HepG2 (cell line): Measurements from ENCODE around the gene SYNJ2. TPM values are rescaled to one million over a fixed set of nuclear protein-coding genes. Genes with fewer than 3 reads are reported as not detected.

Experiments used
- ATF7 ChIP-seq, 2 experiments: fragments of 450-650 bp in 1 of 2; sonication (generic) in 1 of 2; formaldehyde crosslinking in 1 of 2; IDR thresholded peaks; 2 replicates each; pipeline versions ENCODE4 v1.4.0 to v1.6.1; 2016 to 2020; ENCODE audit warnings: antibody characterized with exemption in 1 of 2, mild to moderate bottlenecking in 1 of 2, missing genetic modification reagents in 1 of 2
- CHD2 ChIP-seq: IDR thresholded peaks from 2 replicates; pipeline ENCODE4 v1.6.1; 2011; ENCODE audit warnings: low read depth, low read length, improper control_type of control experiment
- E2F2 ChIP-seq: sonication (generic); formaldehyde crosslinking; IDR thresholded peaks from 2 replicates; pipeline ENCODE4 v1.4.0; 2020; ENCODE audit warnings: missing genetic modification reagents, borderline replicate concordance
- ELF4 ChIP-seq: sonication (generic); formaldehyde crosslinking; IDR thresholded peaks from 2 replicates; pipeline ENCODE4 v1.5.0; 2020; ENCODE audit warnings: missing genetic modification reagents, mild to moderate bottlenecking, moderate library complexity, borderline replicate concordance
- MEIS1 ChIP-seq: sonication (generic); formaldehyde crosslinking; IDR thresholded peaks from 2 replicates; pipeline ENCODE4 v1.9.0; 2021; ENCODE audit warnings: mild to moderate bottlenecking, missing genetic modification reagents, moderate library complexity, borderline replicate concordance
- MYPOP ChIP-seq: sonication (generic); formaldehyde crosslinking; IDR thresholded peaks from 2 replicates; pipeline ENCODE4 v1.8.1; 2023; ENCODE audit warnings: mild to moderate bottlenecking, moderate library complexity, missing genetic modification reagents
- NFE2L2 ChIP-seq: fragments of 150-350 bp; IDR thresholded peaks from 2 replicates; pipeline ENCODE4 v1.6.1; 2014; ENCODE audit warnings: low read length
- RFX3 ChIP-seq: IDR thresholded peaks from 2 replicates; pipeline ENCODE4 v1.6.1; 2016; ENCODE audit warnings: missing biosample characterization, missing genetic modification reagents
- RFX5 ChIP-seq: IDR thresholded peaks from 2 replicates; pipeline ENCODE4 v1.6.1; 2011; ENCODE audit warnings: low read depth, low read length, improper control_type of control experiment
- SIN3A ChIP-seq: IDR thresholded peaks from 2 replicates; pipeline ENCODE4 v1.6.1; 2011; ENCODE audit warnings: low read depth, mild to moderate bottlenecking, control low read depth, low read length, borderline replicate concordance
- SRY ChIP-seq: sonication (generic); formaldehyde crosslinking; IDR thresholded peaks from 2 replicates; pipeline ENCODE4 v1.8.0; 2022; ENCODE audit warnings: mild to moderate bottlenecking, missing genetic modification reagents
- STAT6 ChIP-seq: sonication (generic); formaldehyde crosslinking; IDR thresholded peaks from 2 replicates; pipeline ENCODE4 v1.4.0; 2020; ENCODE audit warnings: missing genetic modification reagents, mild to moderate bottlenecking, borderline replicate concordance
- TEAD2 ChIP-seq: sonication (generic); formaldehyde crosslinking; IDR thresholded peaks from 2 replicates; pipeline ENCODE4 v1.9.0; 2021; ENCODE audit warnings: missing genetic modification reagents
- ZBTB2 ChIP-seq: sonication (generic); formaldehyde crosslinking; IDR thresholded peaks from 2 replicates; pipeline ENCODE4 v1.8.0; 2022; ENCODE audit warnings: low read depth, missing genetic modification reagents
- ZC3H4 ChIP-seq: sonication (generic); formaldehyde crosslinking; IDR thresholded peaks from 2 replicates; pipeline ENCODE4 v1.4.0; 2020; ENCODE audit warnings: missing genetic modification reagents, borderline replicate concordance
- ZFY ChIP-seq: sonication (generic); formaldehyde crosslinking; IDR thresholded peaks from 2 replicates; pipeline ENCODE4 v1.4.0; 2020; ENCODE audit warnings: missing genetic modification reagents
- ZNF530 ChIP-seq: sonication (generic); formaldehyde crosslinking; IDR thresholded peaks from 2 replicates; pipeline ENCODE4 v1.5.0; 2020; ENCODE audit warnings: low read depth, mild to moderate bottlenecking, missing genetic modification reagents
- ZNF572 ChIP-seq: sonication (generic); formaldehyde crosslinking; IDR thresholded peaks from 2 replicates; pipeline ENCODE4 v1.5.1; 2020; ENCODE audit warnings: mild to moderate bottlenecking, missing genetic modification reagents
- ZNF687 ChIP-seq: sonication (generic); formaldehyde crosslinking; IDR thresholded peaks from 2 replicates; pipeline ENCODE4 v1.5.1; 2020; ENCODE audit warnings: mild to moderate bottlenecking, missing genetic modification reagents, moderate library complexity
- ZSCAN31 ChIP-seq: sonication (generic); formaldehyde crosslinking; IDR thresholded peaks from 2 replicates; pipeline ENCODE4 v1.5.0; 2020; ENCODE audit warnings: low read depth, mild to moderate bottlenecking, missing genetic modification reagents
- polyA plus RNA-seq, 8 experiments: library from polyadenylated mRNA; depleted of rRNA in 3 of 8; stranded (reverse) in 7 of 8; unstranded in 1 of 8; fragments of >200 nt; fragmentation: Illumina TruSeq in 4 of 8; extraction: Trizol in 4 of 8; gene quantifications; 2 replicates each; pipeline versions ENCODE4 v1.2.1 to v1.2.3, GENCODE V29; 2011 to 2016; ENCODE audit warnings: low read depth in 4 of 8, missing spikeins in 1 of 8, mixed read lengths in 1 of 8; ENCODE audit not compliant: insufficient read depth in 1 of 8
- total RNA-seq, 5 experiments: library from RNA; depleted of rRNA; stranded (reverse); fragments of >200 nt; fragmentation: Illumina TruSeq; extraction: Trizol; gene quantifications; 2 replicates each; pipeline ENCODE4 v1.2.3, GENCODE V29; 2016; ENCODE audit warnings: low read depth in 1 of 5

SYNJ2 gene
- total and polyA plus RNA-seq, 2 of the 13 experiments (the other 11 are each of a cell fraction or from before 2014, with no cell fraction given), result 39.1 to 57.6 TPM

- no peak for TF ChIP-seq E2F2
- TF ChIP-seq ELF4 (CRISPR knock-in tag), result no peak
- TF ChIP-seq SIN3A, result peak; percentile 71; the same call in 1 of the 2 replicates
- TF ChIP-seq ZFY (CRISPR knock-in tag), result peak; percentile 65; the same call in 1 of the 2 replicates
- TF ChIP-seq RFX5, result no peak
- no peak for TF ChIP-seq RFX3 (CRISPR knock-in tag)
- no peak; the same call in 1 of the 2 replicates for TF ChIP-seq ZSCAN31
- no peak for TF ChIP-seq ZNF530
- TF ChIP-seq ZC3H4, result no peak
- no peak for TF ChIP-seq ZBTB2 (CRISPR knock-in tag)
- TF ChIP-seq ZNF572 (CRISPR knock-in tag), result no peak
- TF ChIP-seq STAT6, result no peak
- TF ChIP-seq NFE2L2, result no peak
- no peak; the same call in 1 of the 2 replicates for TF ChIP-seq SRY (CRISPR knock-in tag)
- no peak; the same call in 1 of the 2 replicates for TF ChIP-seq MEIS1 (CRISPR knock-in tag)
- no peak for TF ChIP-seq ATF7 (IDR thresholded peaks at IDR 0.05)
- no peak for TF ChIP-seq ATF7 (CRISPR knock-in tag; IDR thresholded peaks at IDR 0.05)
- TF ChIP-seq TEAD2 (CRISPR knock-in tag), result no peak
- peak; percentile 19; the same call in 1 of the 2 replicates for TF ChIP-seq MYPOP (CRISPR knock-in tag)
- no peak for TF ChIP-seq CHD2
- peak; percentile 66 for TF ChIP-seq ZNF687 (CRISPR knock-in tag)
Observed at GRCh38 chr6:157982102-157982562, 469 bp downstream of the SYNJ2 start (continued).
